Left lobe of liver (tissue), 2 donors: Measurements from ENCODE around the gene DDX56. TPM values are rescaled to one million over a fixed set of nuclear protein-coding genes. Genes with fewer than 3 reads are reported as not detected.

Experiments used
- ATAC-seq: fragments of 200-7000 bp; cut with Tn5 transposase; one replicate; pipeline ENCODE4 v1.9.1; 2020; ENCODE audit warnings: mild to moderate bottlenecking, moderate library complexity
- DNase-seq: peaks from one replicate; pipeline ENCODE4 v3.0.0-alpha.2; 2020; ENCODE audit warnings: low spot score
- total RNA-seq: library from RNA; stranded (reverse); gene quantifications from one replicate; pipeline ENCODE4 v1.2.1, GENCODE V29; 2021
- donor health status: DM: no; HTN: no; CAD: no; lungs with moderate emphysema.
- donor health status: DM: no; HTN: yes; CAD: no.

Gene DDX56
- total RNA-seq, 1 donor from 2014 or later: 32.9 TPM

DNA sequence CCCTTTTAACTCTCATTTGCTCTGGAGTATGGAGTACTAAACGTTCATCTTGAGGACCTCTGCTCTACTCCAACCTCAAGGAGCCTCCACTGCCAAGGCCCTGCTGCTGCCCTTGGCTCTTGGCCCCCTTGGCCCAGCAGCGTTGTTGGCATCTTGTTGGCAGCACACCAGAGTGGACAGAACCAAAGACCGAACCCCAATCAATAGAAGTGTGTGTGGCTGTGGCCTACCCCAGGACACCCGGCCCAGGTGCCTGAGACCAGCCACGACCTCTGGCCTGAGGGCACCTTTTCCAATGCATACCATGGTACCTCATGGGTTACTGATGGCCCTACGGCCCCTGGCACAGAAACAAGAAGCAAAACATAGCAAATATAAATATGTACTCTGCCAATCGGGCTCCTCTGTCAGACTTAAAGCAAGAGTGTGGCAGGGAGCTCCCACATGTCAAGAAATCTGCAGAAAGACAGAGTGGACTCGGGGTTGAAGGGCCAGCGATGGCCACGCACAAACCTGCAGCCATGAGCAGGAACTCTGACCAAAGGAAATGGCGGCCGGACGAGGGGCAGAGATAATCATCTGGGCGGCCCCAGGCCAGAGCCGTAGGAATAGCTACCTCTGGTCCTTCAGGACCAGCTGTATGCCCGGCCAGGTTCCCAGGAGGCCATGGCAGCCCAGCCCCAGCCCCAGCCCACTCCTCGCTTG, 35.5 kb downstream of the DDX56 start:
- DNase-seq: no peak
- no peak for ATAC-seq

DNA sequence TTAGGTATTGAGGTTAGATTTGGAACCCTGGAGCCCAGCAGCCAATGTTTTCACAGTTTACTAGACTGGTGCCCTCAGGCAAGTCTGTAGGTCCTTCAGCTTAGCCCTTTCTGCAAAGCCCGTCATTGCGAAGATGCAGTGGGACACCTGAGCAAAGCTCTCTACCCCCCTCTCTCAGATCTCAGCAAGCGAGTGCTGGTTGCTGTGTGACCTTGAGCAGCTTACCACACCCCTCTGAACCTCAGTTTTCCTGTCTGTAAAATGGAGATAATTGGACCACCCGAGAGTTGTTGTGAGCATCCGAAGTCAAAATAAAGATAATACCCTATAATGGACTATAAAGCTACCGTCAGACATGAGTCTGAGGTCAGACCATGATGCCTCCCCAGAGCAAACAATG, 36.3 kb downstream of the DDX56 start:
- DNase-seq (no peak), ATAC-seq (no peak)

DNA sequence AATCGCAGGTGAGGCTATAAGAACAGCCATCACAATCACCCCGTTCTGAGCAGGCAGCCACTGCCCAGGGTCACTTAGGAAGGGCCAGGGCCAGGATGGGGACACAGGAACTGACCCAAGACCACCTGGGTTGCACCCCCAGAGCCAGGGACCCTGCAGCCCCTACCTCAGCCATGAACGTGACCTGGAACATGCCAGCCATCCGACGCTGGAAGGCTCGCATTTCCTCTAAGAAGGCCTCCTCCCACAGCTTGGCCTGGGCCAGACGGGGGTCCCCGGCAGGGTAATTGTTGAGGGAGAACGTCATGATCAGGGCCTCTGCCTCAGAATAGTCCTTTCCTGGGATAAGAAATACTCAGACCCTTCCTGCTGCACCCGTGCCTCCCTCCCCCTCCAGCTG, 37.6 kb downstream of the DDX56 start:
- no peak for ATAC-seq

DNA sequence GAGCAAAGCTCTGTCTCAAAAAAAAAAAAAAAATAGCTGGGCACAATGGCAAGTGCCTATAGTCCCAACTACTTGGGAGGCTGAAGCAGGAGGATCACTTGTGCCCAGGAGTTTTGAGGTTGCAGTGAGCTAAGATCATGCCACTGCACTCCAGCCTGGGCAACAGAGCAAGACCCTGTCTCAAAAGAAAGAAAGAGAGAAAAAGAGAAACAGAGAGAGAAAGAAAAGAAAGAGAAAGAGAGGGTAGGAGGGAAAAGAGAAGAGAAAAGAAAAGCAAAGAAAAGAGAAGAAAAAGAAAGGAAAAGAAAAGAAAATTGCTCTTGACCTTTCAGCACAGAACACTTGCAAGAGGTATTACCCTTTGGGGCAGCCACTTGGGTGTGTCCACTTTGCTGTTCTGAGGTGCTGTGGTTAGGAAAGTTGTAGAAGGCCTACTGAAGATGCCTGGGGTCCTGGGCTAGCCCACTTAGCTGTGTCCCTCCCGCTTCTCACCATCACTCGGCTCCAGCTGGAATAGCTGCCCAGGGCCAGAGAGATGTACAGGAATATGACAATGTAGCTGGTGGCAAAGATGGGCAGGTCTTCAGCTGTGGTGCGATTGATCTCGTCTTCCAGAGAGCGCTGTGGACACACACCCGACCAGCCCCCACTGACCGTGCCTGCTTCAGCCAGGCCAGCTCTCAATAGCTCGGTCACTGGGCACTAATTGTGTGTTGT, 38.2 kb downstream of the DDX56 start:
- no peak for DNase-seq
- no peak for ATAC-seq

More for the DNA sequence above, 37.6 kb downstream of the DDX56 start:
- DNase-seq: no peak

DNA sequence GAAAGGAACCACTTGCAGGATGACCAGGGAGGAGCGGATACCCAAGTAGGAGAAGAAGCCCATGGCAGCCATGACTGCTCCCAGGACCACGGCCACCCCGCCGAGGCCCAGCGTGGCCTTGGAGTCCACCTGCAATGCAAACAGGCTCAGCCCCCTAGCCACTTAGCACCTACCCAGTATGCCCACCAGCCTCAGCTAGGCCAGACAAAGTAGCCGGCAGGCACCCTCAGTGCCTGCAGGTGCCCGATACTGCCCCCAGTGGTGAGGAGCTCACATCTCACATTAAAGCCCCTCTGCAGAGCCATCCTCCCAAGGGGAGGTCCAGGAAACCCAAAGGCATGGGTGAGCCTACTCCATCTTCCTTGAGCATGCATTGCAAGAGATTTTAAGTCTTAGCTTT, 39.2 kb downstream of the DDX56 start:
- ATAC-seq: peak; percentile 43
- peak; percentile 47 for DNase-seq

DNA sequence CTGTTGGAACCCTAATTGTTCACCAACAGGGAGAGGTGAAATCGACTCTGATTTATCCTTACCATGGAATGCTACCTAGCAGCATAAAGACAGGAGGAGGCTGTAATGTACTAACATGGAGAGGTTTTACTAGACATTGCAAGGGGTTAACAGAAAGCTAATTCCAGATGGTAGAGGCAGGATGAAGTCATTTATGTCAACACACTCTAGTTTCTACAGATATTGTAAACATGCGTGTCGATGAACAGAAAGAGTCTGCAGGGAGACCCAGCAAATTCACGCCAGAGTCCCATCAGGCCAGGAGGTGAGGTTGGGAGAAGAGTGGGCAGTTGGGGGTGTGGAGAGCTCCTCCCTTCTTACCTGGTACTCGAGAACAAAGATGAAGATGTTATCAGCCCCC, 39.6 kb downstream of the DDX56 start:
- DNase-seq: no peak
- no peak for ATAC-seq

DNA sequence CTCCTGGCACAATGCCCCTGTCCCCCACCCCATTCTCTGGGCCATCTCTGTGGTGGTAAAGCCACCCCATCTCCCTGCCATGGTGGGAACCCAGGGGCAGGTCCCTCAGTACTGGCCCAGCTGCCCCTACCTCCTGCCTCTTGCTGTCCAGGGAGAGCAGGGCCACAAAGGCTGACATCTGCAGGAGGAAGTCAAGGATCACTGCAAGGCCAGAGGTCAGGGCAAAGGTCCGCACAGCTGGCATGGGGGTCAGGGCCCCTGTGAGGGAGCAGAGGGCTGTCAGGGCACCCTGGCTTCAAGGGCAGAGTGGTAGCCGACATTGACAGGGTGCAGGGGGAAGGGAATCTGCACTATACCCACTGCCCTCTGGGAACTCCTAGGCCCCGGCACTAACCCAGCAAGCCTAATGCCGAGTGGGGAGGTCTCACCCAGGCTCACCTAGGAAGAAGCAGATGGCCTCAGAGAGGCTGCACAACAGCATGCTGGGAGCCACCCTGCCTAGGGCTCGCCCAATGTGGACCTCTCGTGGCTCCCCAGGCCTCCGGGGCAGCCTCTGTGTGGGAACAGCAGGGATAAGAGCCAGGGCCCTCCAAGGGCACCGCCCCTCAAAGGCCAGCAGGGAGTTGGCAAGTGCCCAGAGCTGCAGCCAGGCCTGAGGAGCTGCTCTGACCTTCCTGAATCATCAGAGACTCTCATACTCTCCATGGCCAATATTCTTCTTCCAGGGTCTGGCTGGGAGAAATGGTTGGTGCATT, 40.2 kb downstream of the DDX56 start:
- ATAC-seq: no peak
- no peak for DNase-seq

DNA sequence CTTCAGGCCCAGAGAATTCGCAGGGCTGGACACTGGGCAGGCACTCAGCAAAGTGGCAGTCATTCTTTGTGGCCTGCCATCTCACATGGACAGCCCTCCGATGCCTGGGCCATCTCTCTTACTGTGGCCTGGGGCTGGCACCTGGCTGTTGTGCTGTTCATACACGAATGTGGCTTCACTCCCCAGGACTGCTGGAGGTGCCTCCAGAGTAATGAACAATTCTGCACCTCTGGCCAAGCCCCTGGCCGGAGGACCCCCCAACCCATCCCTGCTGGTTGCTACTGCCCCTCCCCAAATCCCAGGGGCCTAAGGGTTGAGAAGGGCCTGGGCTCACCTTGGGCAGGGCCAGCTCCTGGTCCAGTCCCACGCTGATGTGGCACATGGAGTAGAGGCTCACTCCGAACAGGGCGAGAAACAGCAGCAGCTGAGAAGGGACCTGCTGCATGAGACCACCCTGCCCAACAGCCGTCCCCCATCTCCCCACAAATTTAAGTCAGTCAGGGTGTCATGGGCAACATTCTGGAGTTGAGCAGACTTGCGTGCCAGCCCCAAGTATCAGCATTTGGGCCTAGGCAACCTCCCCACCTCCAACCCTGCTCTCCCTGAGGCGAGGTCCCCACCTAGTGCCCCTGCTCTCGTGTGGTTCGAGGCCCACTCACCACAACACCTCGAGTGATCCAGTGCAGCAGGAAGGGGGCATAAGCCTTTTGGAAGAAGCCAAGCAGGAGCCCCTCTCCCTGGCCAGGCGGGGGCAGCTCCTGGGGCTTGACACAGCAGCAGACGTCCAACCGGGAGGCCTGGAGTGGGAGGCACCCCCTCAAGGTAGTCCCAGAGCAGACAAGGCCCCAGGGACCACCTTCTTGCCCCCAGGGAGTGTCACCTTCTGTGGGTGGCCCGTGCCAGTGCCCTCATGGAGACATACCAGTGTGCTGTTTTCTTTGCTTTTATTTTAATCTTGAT, 42.0 kb downstream of the DDX56 start:
- DNase-seq (peak; percentile 35), ATAC-seq (no peak)

DNA sequence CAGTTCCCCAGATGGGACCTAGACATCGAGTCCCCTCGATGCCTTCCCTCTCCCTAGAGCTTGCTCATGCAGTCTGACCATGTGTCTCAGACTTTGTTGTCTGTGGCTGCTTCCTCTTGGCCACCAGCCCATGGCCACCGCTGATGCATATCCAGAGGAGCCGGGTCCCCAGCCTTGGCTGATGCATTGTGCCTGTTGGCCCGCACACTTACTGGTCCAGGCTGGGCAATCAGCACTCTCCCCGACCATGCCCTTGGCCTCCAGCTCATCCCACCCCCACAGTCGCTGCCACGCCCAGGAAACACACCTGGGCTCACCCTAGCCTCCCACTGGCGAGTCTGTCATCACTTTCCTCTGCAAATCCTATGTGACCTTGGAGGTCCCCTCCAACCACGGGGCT, 42.7 kb downstream of the DDX56 start:
- peak; percentile 41 for DNase-seq
- peak; percentile 13 for ATAC-seq

DNA sequence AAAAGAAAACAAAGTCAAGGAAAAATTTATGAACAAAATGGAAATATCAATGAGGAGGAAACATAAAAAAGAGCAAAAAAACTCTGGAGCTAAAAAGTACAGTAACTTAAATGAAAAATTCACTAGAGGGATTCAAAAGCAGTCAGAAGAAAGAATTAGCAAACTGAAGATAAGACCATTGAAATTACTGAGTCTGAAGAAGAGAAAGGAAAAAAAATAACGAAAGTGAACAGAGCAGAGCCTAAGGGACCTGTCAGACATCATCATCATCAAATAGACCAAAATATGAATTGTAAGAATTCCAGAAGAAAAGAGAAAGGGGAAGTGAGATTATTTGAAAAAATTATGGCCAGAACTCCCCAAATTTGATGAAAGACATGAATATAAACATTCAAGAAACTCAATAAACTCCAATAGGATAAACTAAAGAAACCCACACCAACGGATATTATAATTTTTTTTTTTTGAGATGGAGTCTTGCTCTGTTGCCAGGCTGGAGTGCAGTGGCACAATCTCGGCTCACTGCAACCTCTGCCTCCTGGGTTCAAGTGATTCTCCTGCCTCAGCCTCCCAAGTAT, 48.8 kb downstream of the DDX56 start:
- DNase-seq (no peak), ATAC-seq (no peak)

DNA sequence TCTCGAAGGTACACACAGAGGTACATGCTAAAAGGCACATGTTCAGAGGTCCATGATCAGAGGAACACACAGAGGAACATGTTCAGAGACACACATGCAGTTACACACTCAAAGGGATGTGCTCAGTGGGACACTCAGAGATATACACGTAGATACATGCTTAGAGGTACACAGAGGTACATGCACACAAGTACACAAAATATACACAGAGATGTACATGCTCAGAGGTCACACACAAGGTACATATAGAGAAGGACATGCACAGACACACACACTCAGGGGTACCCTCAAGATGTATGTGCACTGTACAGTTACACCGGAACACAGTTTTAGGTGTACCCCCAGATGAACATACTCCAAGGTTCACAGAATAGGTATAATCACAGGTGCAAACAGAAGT, 51.4 kb downstream of the DDX56 start:
- no peak for DNase-seq
- ATAC-seq: no peak

DNA sequence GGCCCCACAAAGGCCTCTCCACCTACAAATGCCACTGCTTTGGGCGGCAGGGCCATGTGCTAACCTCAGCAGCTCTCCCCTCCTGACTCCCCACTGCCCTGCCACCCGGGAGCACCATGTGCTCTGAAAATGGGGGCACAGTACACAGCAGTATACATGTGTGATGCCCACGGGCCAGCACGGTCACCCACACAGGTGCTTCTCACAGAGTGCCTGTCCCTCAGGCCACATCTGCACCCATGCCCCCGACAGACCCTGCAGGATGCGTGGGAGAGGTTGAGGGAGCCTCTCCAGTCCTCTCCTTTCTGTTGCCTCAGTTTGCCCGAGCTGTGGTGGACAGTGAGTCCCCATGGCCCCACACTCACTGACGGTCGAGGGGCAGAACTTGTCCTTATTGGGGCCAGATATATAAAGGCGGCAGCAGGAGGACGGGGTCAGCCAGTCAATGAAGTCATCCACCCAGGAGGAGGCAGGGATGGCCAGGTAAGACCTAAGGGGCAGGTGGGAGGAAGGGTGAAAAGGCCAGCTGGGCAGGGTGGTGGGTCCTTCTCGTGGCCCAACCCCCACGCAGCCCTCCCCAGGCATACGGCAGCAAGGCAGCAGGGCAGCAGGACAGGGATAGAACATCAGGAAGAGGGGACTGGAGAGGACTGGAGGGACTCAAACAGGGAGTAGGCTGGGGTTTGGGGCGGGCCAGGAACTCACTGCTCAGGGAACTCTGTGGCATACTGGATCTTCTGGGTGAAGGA, 52.2 kb downstream of the DDX56 start:
- no peak for ATAC-seq
- DNase-seq: no peak

DNA sequence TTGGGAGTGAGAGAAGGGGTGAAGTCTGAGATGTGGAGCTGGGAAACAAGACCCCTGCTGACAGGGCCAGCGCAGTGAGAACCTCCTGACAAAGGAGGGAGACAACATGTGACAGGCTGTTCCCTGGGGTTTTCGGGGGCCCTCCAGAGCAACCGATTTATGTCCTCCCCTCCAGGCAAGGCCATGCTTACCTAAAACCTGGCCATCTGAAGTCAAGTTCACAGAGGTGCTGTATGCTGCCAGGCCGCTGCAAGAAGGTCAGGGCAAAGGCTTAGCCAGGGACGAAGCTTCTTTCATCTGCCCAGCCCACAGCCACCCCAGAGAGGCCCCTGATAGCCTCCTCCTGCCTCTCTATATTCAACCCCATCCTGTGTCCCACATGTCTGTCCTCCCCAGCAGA, 53.1 kb downstream of the DDX56 start:
- DNase-seq (no peak), ATAC-seq (no peak)

DNA sequence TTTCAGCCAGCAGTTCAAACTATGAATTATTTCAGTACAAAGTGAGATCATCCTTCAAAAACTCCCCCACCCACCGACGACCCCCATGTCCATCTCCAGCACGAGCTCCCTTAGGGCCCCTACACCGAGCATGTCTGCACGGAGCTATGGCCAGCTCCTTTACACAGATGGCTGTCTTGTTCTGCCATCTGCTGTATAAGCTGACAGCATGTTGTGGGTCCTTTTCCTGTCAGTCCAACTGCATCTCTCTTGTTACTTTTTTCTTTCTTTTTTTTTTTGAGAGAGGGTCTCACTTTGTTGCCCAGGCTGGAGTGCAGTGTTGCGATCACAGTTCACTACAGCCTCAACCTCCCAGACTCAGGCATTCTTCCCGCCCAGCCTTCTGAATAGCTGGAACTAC, 54.2 kb downstream of the DDX56 start:
- ATAC-seq: no peak
- no peak for DNase-seq

DNA sequence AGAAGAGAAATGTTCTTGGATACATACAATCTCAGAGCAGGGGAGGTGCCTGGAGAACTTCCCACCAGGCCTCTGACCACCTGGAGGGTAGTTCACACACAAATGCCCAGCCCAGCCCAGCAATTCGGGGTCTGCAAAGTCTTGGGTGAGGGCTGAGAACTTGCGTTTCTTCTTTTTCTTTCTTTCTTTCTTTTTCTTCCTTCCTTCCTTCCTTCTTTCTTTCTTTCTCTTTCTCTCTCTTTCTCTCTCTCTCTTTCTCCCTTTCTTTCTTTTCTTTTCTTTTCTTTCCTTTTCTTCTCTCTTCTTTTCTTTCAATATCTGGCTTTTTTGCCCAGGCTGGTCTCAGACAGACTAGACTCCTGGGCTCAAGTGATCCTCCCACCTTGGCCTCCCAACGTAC, 54.9 kb downstream of the DDX56 start:
- DNase-seq (no peak), ATAC-seq (no peak)

DNA sequence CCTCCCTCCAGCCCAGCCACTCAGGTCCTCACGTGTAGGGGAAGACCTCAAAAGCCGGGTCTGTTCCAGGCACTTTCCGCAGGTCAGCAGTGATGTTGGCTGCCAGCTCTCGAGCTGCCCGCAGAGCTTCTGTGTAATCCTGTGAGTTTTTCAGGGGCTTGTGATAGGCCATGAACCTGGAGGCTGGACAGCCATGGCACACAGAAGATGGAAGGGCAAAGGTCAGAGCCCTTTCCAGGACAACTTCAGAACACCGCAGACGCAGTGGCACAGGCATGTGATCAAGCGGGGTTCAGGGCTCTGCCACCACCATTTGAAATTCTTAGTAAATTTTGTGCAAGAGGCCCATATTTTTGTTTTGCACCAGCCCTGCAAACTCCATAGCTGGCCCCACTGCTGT, 56.5 kb downstream of the DDX56 start:
- peak; percentile 81 for ATAC-seq
- peak; percentile 58 for DNase-seq
